DND-41 (cell line): ENCODE measurements around the gene PPARA.

Source experiments
- ATAC-seq: fragments of 200-7000 bp; cut with Tn5 transposase; 3 replicates; pipeline ENCODE4 v1.9.1; 2021; ENCODE audit warnings: low read depth; ENCODE audit not compliant: insufficient read depth
- DNase-seq: peaks from one replicate; pipeline ENCODE4 v3.0.0-alpha.2; 2020
- H2AFZ ChIP-seq: 2 replicates; pipeline ENCODE4 v1.6.0; 2012; ENCODE audit warnings: low read depth, low read length
- H3K27ac ChIP-seq: 2 replicates; pipeline ENCODE4 v1.5.1; 2012; ENCODE audit warnings: low read length, inconsistent platforms
- H3K27me3 ChIP-seq: fragments of 200-600 bp; sonication (generic); 2 replicates; pipeline ENCODE4 v1.6.0; 2012; ENCODE audit warnings: low read length, mild to moderate bottlenecking, inconsistent platforms; ENCODE audit not compliant: insufficient read depth, poor library complexity
- H3K36me3 ChIP-seq: 2 replicates; pipeline ENCODE4 v1.5.1; 2012; ENCODE audit warnings: low read length, inconsistent platforms; ENCODE audit not compliant: insufficient read depth
- H3K4me1 ChIP-seq: 2 replicates; pipeline ENCODE4 v1.5.1; 2012; ENCODE audit warnings: mild to moderate bottlenecking, low read length; ENCODE audit not compliant: insufficient read depth
- H3K4me2 ChIP-seq: 2 replicates; pipeline ENCODE4 v1.6.0; 2012; ENCODE audit warnings: mild to moderate bottlenecking, moderate library complexity, low read length, inconsistent platforms; ENCODE audit not compliant: insufficient read depth
- H3K4me3 ChIP-seq, 2 experiments: fragments of 200-600 bp in 1 of 2; shearing (Covaris generic) in 1 of 2; 2 replicates each; pipeline ENCODE4 v1.5.1; 2012 to 2016; ENCODE audit warnings: inconsistent platforms in 2 of 2, low read length in 2 of 2, mild to moderate bottlenecking in 2 of 2, low read depth in 1 of 2, moderate library complexity in 1 of 2
- H3K79me2 ChIP-seq: 2 replicates; pipeline ENCODE4 v1.6.0; 2012; ENCODE audit warnings: low read length, inconsistent platforms; ENCODE audit not compliant: insufficient read depth
- H3K9ac ChIP-seq: 2 replicates; pipeline ENCODE4 v1.6.0; 2012; ENCODE audit warnings: low read depth, mild to moderate bottlenecking, inconsistent platforms, low read length, moderate library complexity
- H3K9me3 ChIP-seq: 2 replicates; pipeline ENCODE4 v1.5.1; 2012; ENCODE audit warnings: low read length, moderate library complexity, mild to moderate bottlenecking, inconsistent platforms; ENCODE audit not compliant: insufficient read depth, severe bottlenecking
- H4K20me1 ChIP-seq: 2 replicates; pipeline ENCODE4 v1.6.0; 2012; ENCODE audit warnings: low read length; ENCODE audit not compliant: insufficient read depth
- CTCF ChIP-seq: IDR thresholded peaks from 2 replicates; pipeline ENCODE4 v1.5.1; 2012; ENCODE audit warnings: borderline replicate concordance, low read length, moderate library complexity, mild to moderate bottlenecking; ENCODE audit not compliant: poor library complexity, severe bottlenecking; ENCODE audit errors: extremely low read depth
- EZH2 ChIP-seq: IDR thresholded peaks from 3 replicates; pipeline ENCODE4 v1.6.1; 2012; ENCODE audit warnings: borderline replicate concordance, low read depth, mild to moderate bottlenecking, moderate library complexity, low read length, inconsistent platforms; ENCODE audit not compliant: severe bottlenecking

PPARA gene

GRCh38 chr22:46202897-46203600 is 52.7 kb downstream of the PPARA start:
- Histone ChIP-seq H3K36me3 (peaks cover 62% of the 10 kb centered on the region), H2AFZ (no peak overlapping the region), H4K20me1 (no peaks in the 10 kb centered on the region), H3K4me2 (no peak overlapping the region), H3K9ac (no peak overlapping the region), H3K27ac (no peak overlapping the region), H3K79me2 (no peaks in the 10 kb centered on the region), H3K4me1 (no peaks in the 10 kb centered on the region), H3K4me3 (no peak overlapping the region), H3K9me3 (no peaks in the 10 kb centered on the region), H3K27me3 (no peaks in the 10 kb centered on the region)
- DNase-seq = no peak
- TF ChIP-seq CTCF (no peak), EZH2 (no peak)
- no peak for ATAC-seq

GRCh38 chr22:46203601-46203980 is 53.3 kb downstream of the PPARA start:
- H3K27me3 ChIP-seq = no peaks in the 10 kb centered on the region
- H4K20me1 ChIP-seq = no peaks in the 10 kb centered on the region
- H2AFZ ChIP-seq = no peak overlapping the region
- no peak overlapping the region for H3K27ac ChIP-seq
- TF ChIP-seq CTCF (no peak), EZH2 (no peak)
- H3K9ac ChIP-seq = no peak overlapping the region
- peaks cover 2% of the 10 kb centered on the region for H3K9me3 ChIP-seq
- H3K4me3 ChIP-seq = no peak overlapping the region
- H3K4me2 ChIP-seq = no peak overlapping the region
- DNase-seq (no peak), ATAC-seq (no peak)
- no peaks in the 10 kb centered on the region for H3K4me1 ChIP-seq
- peaks cover 63% of the 10 kb centered on the region for H3K36me3 ChIP-seq
- H3K79me2 ChIP-seq = no peaks in the 10 kb centered on the region

DNA sequence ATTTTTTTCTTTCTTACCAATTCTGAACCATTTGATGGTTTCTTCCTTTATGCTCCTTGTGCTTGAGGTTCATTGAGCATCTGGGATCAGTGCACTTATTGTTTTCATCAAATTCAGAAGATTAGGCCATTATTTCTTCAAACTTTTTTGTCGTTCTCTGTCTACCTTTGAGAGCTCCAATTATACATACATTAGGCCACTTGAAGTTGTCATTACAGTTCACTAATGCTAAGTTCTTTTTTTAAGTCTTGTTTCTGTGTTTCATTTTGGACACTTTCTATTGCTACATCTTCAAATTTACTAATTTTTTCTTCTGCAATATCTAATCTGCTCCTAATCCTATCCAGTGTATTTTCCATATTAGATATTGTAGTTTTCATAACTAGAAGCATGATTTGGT is 58.9 kb downstream of the PPARA start:
- no peak for DNase-seq
- Histone ChIP-seq H3K4me3 (no peak overlapping the region), H3K27ac (no peak overlapping the region), H3K4me2 (no peak overlapping the region), H3K9ac (no peak overlapping the region), H3K27me3 (no peaks in the 10 kb centered on the region), H4K20me1 (no peaks in the 10 kb centered on the region), H3K9me3 (peaks cover 11% of the 10 kb centered on the region), H3K79me2 (no peaks in the 10 kb centered on the region), H2AFZ (no peak overlapping the region), H3K36me3 (peaks cover 65% of the 10 kb centered on the region), H3K4me1 (no peaks in the 10 kb centered on the region)
- no peak for TF ChIP-seq EZH2
- no peak for TF ChIP-seq CTCF
- ATAC-seq = no peak
